HG03045 (cell line): ENCODE results near the gene EYS.
"Not testable (repeated sequence)": the region's sequence is repeated elsewhere in the genome, so short reads cannot be mapped to it uniquely, and the experiment has no call there.

Source experiments
- ATAC-seq: cut with Tn5 transposase; IDR thresholded peaks from one replicate; pipeline ENCODE4 v1.9.1; 2021; ENCODE audit warnings: mild to moderate bottlenecking, moderate library complexity; ENCODE audit not compliant: unreplicated experiment

EYS gene

GRCh38 chr6:65469650-65470049 lies 237.4 kb downstream of the EYS start:
- ATAC-seq, result no peak

GRCh38 chr6:65468307-65468706 lies 238.7 kb downstream of the EYS start:
- ATAC-seq, result no peak

- no peak for ATAC-seq
Observed at GRCh38 chr6:65461121-65461520, 245.9 kb downstream of the EYS start.

GRCh38 chr6:65452333-65452732 lies 254.7 kb downstream of the EYS start:
- ATAC-seq, result no peak

GRCh38 chr6:65450451-65450850 lies 256.6 kb downstream of the EYS start:
- ATAC-seq, result no peak

- no peak for ATAC-seq
Observed at GRCh38 chr6:65449926-65450325, 257.1 kb downstream of the EYS start.

- no peak for ATAC-seq
Observed at GRCh38 chr6:65448866-65449265, 258.2 kb downstream of the EYS start.

- no peak for ATAC-seq
Observed at GRCh38 chr6:65436281-65436680, 270.7 kb downstream of the EYS start.

GRCh38 chr6:65416621-65417020 lies 290.4 kb downstream of the EYS start:
- no peak for ATAC-seq

- ATAC-seq, result no peak
Observed at GRCh38 chr6:65410309-65410708, 296.7 kb downstream of the EYS start.

GRCh38 chr6:65402564-65402963 lies 304.5 kb downstream of the EYS start:
- ATAC-seq, result no peak

GRCh38 chr6:65399355-65400084 lies 307.5 kb downstream of the EYS start:
- ATAC-seq, result no peak

- ATAC-seq, result no peak
Observed at GRCh38 chr6:65398851-65399250, 308.2 kb downstream of the EYS start.

- ATAC-seq, result no peak
Observed at GRCh38 chr6:65350530-65350929, 356.5 kb downstream of the EYS start.

- ATAC-seq, result not testable (repeated sequence)
Observed at GRCh38 chr6:65302655-65303054, 404.4 kb downstream of the EYS start.

- ATAC-seq, result no peak
Observed at GRCh38 chr6:65299236-65299635, 407.8 kb downstream of the EYS start.

- ATAC-seq, result no peak
Observed at GRCh38 chr6:65295812-65296211, 411.2 kb downstream of the EYS start.

GRCh38 chr6:65289491-65289890 lies 417.5 kb downstream of the EYS start:
- ATAC-seq, result no peak

- no peak for ATAC-seq
Observed at GRCh38 chr6:65285275-65285674, 421.8 kb downstream of the EYS start.

GRCh38 chr6:65280060-65280459 lies 427.0 kb downstream of the EYS start:
- ATAC-seq, result no peak

GRCh38 chr6:65262241-65262640 lies 444.8 kb downstream of the EYS start:
- ATAC-seq, result no peak

- ATAC-seq, result no peak
Observed at GRCh38 chr6:65259982-65260381, 447.0 kb downstream of the EYS start.

GRCh38 chr6:65259059-65259458 lies 448.0 kb downstream of the EYS start:
- no peak for ATAC-seq
